ENCODE results near the gene RAB21.

- no peak for TF ChIP-seq MAZ (IDR thresholded peaks at IDR 0.05; ENCODE audit: borderline replicate concordance, low read depth, low read length)
- TF ChIP-seq, protein P1, sequence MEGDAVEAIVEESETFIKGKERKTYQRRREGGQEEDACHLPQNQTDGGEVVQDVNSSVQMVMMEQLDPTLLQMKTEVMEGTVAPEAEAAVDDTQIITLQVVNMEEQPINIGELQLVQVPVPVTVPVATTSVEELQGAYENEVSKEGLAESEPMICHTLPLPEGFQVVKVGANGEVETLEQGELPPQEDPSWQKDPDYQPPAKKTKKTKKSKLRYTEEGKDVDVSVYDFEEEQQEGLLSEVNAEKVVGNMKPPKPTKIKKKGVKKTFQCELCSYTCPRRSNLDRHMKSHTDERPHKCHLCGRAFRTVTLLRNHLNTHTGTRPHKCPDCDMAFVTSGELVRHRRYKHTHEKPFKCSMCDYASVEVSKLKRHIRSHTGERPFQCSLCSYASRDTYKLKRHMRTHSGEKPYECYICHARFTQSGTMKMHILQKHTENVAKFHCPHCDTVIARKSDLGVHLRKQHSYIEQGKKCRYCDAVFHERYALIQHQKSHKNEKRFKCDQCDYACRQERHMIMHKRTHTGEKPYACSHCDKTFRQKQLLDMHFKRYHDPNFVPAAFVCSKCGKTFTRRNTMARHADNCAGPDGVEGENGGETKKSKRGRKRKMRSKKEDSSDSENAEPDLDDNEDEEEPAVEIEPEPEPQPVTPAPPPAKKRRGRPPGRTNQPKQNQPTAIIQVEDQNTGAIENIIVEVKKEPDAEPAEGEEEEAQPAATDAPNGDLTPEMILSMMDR (conservative IDR thresholded peaks at IDR 0.05; ENCODE audit: low read depth, low read length): peak; percentile 61
- TF ChIP-seq POLR2A (IDR thresholded peaks at IDR 0.05; ENCODE audit: low read depth, low read length): no peak
- TF ChIP-seq BHLHE40 (IDR thresholded peaks at IDR 0.05; ENCODE audit: low read depth, low read length): no peak
These were observed 91.8 kb downstream of the RAB21 start for GRCh38 chr12:71846322-71846940.

All from IMR-90 (cell line).